Thoracic aorta (tissue), 2 donors: ENCODE data around the gene RAPGEF4. TPM values are rescaled to one million over a fixed set of nuclear protein-coding genes. Genes with fewer than 3 reads are reported as not detected.

Experiments
- ATAC-seq: fragments of 150-250 bp; one replicate; pipeline ENCODE4 v1.8.0; 2017; ENCODE audit warnings: low read depth; ENCODE audit not compliant: insufficient number of reproducible peaks, low FRiP score
- DNase-seq: peaks from one replicate; pipeline ENCODE4 v3.0.0-alpha.2; 2020; ENCODE audit warnings: low spot score
- H3K27ac ChIP-seq, 2 donors: fragments of 200-600 bp; sonication (generic); 1 replicate in 1 of 2; 2 replicates in 1 of 2; pipeline ENCODE4 v1.5.1; 2016; ENCODE audit warnings: mild to moderate bottlenecking in 2 of 2, moderate library complexity in 2 of 2
- H3K27me3 ChIP-seq: fragments of 200-600 bp; sonication (generic); replicated peaks from 2 replicates; pipeline ENCODE4 v1.6.0; 2016; ENCODE audit warnings: mild to moderate bottlenecking; ENCODE audit not compliant: insufficient read depth
- H3K36me3 ChIP-seq: fragments of 200-600 bp; sonication (generic); one replicate; pipeline ENCODE4 v1.5.1; 2016
- H3K4me1 ChIP-seq, 2 donors: fragments of 200-600 bp; sonication (generic); 1 replicate in 1 of 2; 2 replicates in 1 of 2; pipeline versions ENCODE4 v1.5.1 to v1.6.0; 2016; ENCODE audit warnings: low read depth in 2 of 2, mild to moderate bottlenecking in 1 of 2; ENCODE audit not compliant: control insufficient read depth in 1 of 2
- H3K4me3 ChIP-seq: fragments of 200-600 bp; sonication (generic); 2 replicates; pipeline ENCODE4 v1.5.1; 2016; ENCODE audit warnings: mild to moderate bottlenecking
- H3K9me3 ChIP-seq: fragments of 200-600 bp; sonication (generic); 2 replicates; pipeline ENCODE4 v1.5.1; 2016
- total RNA-seq, 2 donors: library from RNA; depleted of rRNA; stranded (reverse); fragments of >200 nt; gene quantifications; one replicate each; pipeline versions ENCODE4 v1.1.0 to v1.2.3, GENCODE V29; 2016
- TF ChIP-seq, protein P1 (sequence below): fragments of 200-600 bp; sonication (generic); IDR thresholded peaks from one replicate; pipeline ENCODE4 v1.5.1; 2019; ENCODE audit warnings: antibody characterized with exemption

Gene RAPGEF4
- total RNA-seq, 2 donors from 2014 or later: 9.9 to 18.4 TPM

DNA sequence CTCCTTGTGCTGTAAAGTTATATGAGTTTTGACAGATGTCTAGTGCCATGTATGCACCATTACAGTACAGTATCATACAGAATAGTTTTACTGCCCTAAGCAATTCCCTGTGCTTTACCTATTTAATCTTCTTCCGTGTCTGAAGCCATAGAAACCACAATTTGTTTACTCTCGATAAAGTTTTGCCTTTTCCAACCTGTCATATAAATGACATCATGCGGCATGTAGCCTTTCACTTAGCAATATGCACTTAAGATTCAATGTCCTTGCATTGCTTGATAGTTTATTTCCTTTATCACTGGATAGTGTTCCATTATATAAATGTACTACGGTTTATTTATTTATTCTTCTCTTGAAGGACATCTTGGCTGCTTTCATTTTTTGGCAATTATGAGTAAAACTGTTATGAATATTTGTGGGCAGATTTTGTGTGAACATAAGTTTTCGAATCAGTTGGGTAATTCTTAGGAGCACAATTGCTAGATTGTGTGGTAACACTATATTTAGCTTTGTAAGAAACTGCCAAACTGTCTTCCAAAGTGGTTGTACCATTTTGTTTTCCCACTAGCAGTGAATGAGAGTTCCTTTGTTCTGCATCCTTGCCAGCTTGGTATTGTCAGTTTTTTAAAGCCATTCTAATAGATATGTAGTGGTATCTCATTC, 203.2 kb downstream of the RAPGEF4 start:
- H3K36me3 ChIP-seq: no peaks in the 10 kb centered on the region
- H3K27ac ChIP-seq: no peak overlapping the region
- no peaks in the 10 kb centered on the region for H3K27me3 ChIP-seq
- no peak overlapping the region for H3K4me3 ChIP-seq
- TF ChIP-seq, protein P1, sequence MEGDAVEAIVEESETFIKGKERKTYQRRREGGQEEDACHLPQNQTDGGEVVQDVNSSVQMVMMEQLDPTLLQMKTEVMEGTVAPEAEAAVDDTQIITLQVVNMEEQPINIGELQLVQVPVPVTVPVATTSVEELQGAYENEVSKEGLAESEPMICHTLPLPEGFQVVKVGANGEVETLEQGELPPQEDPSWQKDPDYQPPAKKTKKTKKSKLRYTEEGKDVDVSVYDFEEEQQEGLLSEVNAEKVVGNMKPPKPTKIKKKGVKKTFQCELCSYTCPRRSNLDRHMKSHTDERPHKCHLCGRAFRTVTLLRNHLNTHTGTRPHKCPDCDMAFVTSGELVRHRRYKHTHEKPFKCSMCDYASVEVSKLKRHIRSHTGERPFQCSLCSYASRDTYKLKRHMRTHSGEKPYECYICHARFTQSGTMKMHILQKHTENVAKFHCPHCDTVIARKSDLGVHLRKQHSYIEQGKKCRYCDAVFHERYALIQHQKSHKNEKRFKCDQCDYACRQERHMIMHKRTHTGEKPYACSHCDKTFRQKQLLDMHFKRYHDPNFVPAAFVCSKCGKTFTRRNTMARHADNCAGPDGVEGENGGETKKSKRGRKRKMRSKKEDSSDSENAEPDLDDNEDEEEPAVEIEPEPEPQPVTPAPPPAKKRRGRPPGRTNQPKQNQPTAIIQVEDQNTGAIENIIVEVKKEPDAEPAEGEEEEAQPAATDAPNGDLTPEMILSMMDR: no peak
- H3K4me1 ChIP-seq: no peaks in the 10 kb centered on the region
- no peaks in the 10 kb centered on the region for H3K9me3 ChIP-seq
- ATAC-seq (no peak), DNase-seq (no peak)

- H3K27ac ChIP-seq: no peak overlapping the region
- TF ChIP-seq, protein P1: no peak
Measured at GRCh38 chr2:172943539-172943938, 207.9 kb downstream of the RAPGEF4 start.

GRCh38 chr2:172944022-172944793, 208.6 kb downstream of the RAPGEF4 start:
- no peak overlapping the region for H3K27ac ChIP-seq
- no peaks in the 10 kb centered on the region for H3K4me1 ChIP-seq
- no peaks in the 10 kb centered on the region for H3K36me3 ChIP-seq
- no peaks in the 10 kb centered on the region for H3K27me3 ChIP-seq
- H3K4me3 ChIP-seq: no peak overlapping the region
- TF ChIP-seq, protein P1: no peak
- no peak for DNase-seq
- H3K9me3 ChIP-seq: no peaks in the 10 kb centered on the region
- ATAC-seq: no peak

More at GRCh38 chr2:172943539-172943938, 207.9 kb downstream of the RAPGEF4 start:
- H3K9me3 ChIP-seq: no peaks in the 10 kb centered on the region
- no peak overlapping the region for H3K4me3 ChIP-seq
- H3K36me3 ChIP-seq: no peaks in the 10 kb centered on the region
- no peak for DNase-seq
- no peaks in the 10 kb centered on the region for H3K27me3 ChIP-seq
- no peaks in the 10 kb centered on the region for H3K4me1 ChIP-seq
- no peak for ATAC-seq

DNA sequence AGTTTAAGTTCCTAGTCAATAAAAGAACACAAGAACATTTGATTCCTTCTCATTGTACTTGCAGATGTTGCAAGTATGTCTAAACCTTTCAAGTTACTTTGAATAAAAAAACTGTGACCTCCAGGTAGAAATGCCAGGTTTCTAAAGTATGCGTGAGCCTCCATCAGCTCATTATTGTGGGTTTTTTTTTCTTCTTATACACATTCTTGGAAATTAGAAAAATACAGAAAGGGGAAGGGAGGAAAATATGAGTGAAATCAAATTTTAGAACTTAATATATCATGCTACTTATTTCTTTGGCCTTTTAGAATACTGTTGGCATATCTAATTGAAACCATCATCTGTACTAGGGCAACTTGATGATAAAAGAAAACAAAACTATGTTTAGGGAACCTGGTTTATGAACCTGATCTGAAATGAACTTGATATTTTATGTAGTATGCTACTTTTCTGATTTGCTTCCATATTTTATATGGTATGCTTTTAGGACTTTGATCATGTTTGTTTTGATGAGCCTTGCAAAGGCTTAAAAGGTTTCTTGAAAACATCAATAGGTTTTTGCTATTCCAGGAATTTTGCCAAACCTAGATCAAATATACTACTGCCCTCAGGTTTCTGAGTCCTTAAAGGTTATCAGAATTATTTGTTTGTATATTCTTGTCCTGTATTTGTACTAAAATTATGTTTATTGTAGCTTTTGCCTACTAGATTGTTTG, 209.3 kb downstream of the RAPGEF4 start:
- H3K27me3 ChIP-seq: no peaks in the 10 kb centered on the region
- DNase-seq (no peak), ATAC-seq (no peak)
- H3K27ac ChIP-seq: no peak overlapping the region
- H3K36me3 ChIP-seq: no peaks in the 10 kb centered on the region
- H3K9me3 ChIP-seq: no peaks in the 10 kb centered on the region
- no peak overlapping the region for H3K4me3 ChIP-seq
- H3K4me1 ChIP-seq: no peaks in the 10 kb centered on the region
- TF ChIP-seq, protein P1: no peak

DNA sequence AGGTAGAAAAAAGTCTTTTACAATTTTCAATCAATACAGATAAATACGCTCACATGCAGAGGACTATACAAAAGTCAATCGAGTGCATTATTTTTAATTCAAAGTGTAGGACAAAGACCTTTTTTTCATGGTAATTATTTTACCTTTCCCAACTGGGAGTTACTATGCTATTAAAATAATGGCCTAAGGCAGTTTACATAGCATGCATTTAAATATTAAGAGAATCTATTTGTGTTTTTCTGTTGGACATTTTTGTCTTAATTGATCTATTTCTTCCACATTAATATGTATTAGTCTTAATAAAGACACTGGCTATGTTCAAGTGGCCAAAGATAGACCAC, 209.8 kb downstream of the RAPGEF4 start:
- ATAC-seq (no peak), DNase-seq (no peak)
- no peak overlapping the region for H3K4me3 ChIP-seq
- H3K36me3 ChIP-seq: no peaks in the 10 kb centered on the region
- H3K27ac ChIP-seq: no peak overlapping the region
- H3K4me1 ChIP-seq: no peaks in the 10 kb centered on the region
- no peaks in the 10 kb centered on the region for H3K9me3 ChIP-seq
- no peaks in the 10 kb centered on the region for H3K27me3 ChIP-seq
- TF ChIP-seq, protein P1: no peak
